ENCODE results near the gene HELZ.
"Not testable (repeated sequence)": the region's sequence is repeated elsewhere in the genome, so short reads cannot be mapped to it uniquely, and the experiment has no call there.

Gene HELZ

GRCh38 chr17:67050471-67051154 is 194.4 kb downstream of the HELZ start:
- no peak for DNase-seq (ENCODE audit: low read depth in 2 of 2)

DNA sequence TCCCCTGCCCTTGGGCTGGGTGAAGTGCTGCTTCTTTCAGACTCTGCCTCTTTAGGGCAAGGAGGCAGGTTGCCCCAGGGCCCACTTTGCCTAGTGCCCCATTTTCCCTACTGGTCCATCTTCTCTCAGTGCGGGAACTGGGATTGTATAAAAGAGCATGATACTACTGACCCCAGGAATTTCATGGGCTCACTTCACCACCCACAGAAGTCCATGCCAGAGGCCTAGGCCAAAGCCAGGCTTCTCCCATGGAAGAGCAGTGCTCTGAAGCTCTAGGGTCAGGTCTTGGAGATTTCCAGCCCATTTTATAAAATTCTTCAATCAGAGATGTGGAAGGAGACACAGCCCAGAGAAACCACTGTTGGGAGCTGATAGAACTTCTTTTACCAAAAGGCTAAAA is 194.9 kb downstream of the HELZ start:
- DNase-seq (ENCODE audit: low read depth in 2 of 2) = no peak

- no peak for DNase-seq (ENCODE audit: low read depth in 2 of 2)
Measured at GRCh38 chr17:67049025-67049739, 195.8 kb downstream of the HELZ start.

DNA sequence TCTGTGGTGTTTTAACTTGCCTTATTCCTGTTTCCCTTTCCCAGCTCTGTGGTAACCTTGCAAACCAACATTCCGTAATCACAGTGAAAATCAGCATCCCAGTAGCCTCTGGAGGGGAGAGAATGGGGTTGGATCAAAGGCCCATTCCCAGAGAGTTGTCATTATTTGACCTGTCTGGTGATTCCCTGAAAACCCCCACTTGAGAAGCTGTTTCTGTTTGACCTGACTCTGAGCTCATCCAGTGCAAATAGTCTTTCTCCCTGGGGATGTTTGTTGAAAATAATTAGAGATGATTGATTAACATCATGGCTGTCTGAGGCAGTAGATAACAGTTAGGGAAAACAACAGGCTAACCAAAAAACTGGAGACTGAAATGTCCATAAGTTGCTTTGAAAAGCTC is 197.6 kb downstream of the HELZ start:
- DNase-seq (ENCODE audit: low read depth in 2 of 2) = no peak

GRCh38 chr17:67046398-67046797 is 198.6 kb downstream of the HELZ start:
- DNase-seq (ENCODE audit: low read depth in 2 of 2) = no peak

- no peak for DNase-seq (ENCODE audit: low read depth in 2 of 2)
Measured at GRCh38 chr17:67044940-67045339, 200.1 kb downstream of the HELZ start.

GRCh38 chr17:67044016-67044772 is 200.8 kb downstream of the HELZ start, which contains the start of gene CACNG1:
Gene CACNG1 (plus strand): TSS chr17:67044554. CDS start chr17:67044661, 107 bp downstream.
- no peak for DNase-seq (ENCODE audit: low read depth in 2 of 2)

DNA sequence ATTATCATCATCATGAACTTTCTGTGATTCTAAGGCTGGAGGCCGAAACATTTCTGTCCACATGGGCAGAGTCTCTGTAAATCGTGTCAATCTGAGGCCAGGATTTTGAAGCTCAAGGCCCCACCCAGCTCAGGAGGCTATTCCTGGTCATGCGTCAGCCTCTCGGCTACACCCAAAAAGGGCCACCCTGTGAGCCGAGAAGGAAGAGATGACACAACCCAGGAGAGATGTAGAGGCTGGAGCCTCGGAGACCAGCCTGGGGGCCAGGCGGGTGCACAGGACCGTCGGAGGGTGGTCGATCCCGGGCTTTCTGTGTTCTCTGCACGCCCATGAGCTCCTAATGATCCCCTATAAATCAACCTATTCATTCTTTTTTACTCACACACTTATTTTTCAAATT is 201.7 kb downstream of the HELZ start:
- no peak for DNase-seq (ENCODE audit: low read depth in 2 of 2)

GRCh38 chr17:67041941-67042899 is 202.8 kb downstream of the HELZ start:
- no peak for DNase-seq (ENCODE audit: low read depth in 2 of 2)

- DNase-seq (ENCODE audit: low read depth in 2 of 2) = no peak
Measured at GRCh38 chr17:67041531-67041930, 203.5 kb downstream of the HELZ start.

GRCh38 chr17:67041119-67041518 is 203.9 kb downstream of the HELZ start:
- DNase-seq (ENCODE audit: low read depth in 2 of 2) = not testable (repeated sequence)

DNA sequence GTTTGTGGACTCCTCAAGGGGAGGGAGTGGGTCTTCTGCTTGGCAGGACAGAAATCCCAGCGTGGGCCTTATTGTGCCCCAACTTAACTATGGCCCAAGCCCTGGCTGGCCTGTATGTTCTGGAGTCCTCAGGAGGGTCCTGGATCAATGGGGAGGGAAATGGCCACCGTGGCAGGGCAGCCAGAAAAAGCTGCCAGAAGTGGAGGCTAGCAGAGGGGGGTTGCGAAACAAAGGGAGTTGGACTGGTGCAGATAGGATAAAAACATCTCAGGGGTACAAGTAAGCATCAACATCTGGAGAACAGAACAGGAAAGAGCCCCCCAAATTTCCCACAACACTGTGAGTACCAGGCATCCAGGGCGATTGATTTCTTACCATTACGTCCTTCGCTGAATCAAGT is 204.3 kb downstream of the HELZ start:
- DNase-seq (ENCODE audit: low read depth in 2 of 2) = no peak

- DNase-seq (ENCODE audit: low read depth in 2 of 2) = no peak
Measured at GRCh38 chr17:67038861-67039365, 206.1 kb downstream of the HELZ start.

DNA sequence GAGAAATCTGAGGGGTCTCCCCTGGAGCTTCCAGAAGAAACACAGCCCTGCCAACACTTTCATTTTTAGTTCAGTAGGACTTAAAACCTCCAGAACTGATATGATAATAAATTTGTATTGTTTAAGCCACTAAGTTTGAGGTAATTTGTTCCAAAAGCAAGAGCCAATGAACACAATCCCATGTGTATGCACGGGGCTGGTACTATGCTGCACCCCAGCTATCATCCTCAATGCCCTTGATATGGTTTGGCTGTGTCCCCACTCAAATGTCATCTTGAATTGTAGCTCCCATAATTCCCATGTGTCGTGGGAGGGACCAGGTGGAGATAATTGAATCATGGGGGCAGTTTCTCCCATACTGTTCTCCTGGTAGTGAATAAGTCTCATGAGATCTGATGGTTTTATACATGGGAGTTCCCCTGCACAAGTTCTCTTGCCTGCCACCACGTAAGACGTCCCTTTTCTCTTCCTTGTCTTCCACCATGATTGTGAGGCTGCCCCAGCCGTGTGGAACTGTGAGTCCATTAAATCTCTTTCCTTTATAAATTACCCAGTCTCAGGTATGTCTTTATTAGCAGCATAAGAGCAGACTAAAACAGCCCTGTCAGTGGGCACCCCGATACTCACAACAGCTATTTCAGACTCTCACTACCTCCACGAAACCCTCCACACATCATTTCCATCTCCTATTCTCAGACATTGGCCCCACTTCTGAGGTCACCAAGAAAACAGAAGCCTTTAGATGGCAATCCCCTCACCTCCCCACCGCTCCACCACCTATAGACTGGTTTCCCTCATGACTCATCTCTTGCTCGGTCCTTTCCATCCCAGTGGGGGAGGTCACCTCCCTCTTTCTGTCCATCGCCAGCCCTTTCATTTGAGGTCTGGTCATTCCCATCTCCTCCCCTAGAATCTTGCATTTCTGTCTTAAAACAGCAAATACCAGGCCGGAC is 209.6 kb downstream of the HELZ start:
- no peak for DNase-seq (ENCODE audit: low read depth in 2 of 2)

GRCh38 chr17:67033613-67034012 is 211.4 kb downstream of the HELZ start:
- no peak for DNase-seq (ENCODE audit: low read depth in 2 of 2)

GRCh38 chr17:67032985-67033384 is 212.0 kb downstream of the HELZ start:
- no peak for DNase-seq (ENCODE audit: low read depth in 2 of 2)

- DNase-seq (ENCODE audit: low read depth in 2 of 2) = no peak
Measured at GRCh38 chr17:67032382-67032781, 212.6 kb downstream of the HELZ start.

DNA sequence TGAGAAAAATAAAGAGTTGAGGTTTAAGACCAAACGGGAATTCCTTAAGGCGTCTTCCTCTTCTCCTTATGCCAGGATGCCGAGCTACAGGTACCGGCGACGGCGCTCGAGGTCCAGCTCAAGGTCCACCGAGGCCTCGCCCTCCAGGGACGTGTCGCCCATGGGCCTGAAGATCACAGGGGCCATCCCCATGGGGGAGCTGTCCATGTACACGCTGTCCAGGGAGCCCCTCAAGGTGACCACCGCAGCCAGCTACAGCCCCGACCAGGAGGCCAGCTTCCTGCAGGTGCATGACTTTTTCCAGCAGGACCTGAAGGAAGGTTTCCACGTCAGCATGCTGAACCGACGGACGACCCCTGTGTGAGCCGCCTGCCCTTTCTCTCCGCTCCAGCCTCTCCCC is 214.4 kb downstream of the HELZ start:
- no peak for DNase-seq (ENCODE audit: low read depth in 2 of 2)

- no peak for DNase-seq (ENCODE audit: low read depth in 2 of 2)
Measured at GRCh38 chr17:67027031-67027628, 217.9 kb downstream of the HELZ start.

DNA sequence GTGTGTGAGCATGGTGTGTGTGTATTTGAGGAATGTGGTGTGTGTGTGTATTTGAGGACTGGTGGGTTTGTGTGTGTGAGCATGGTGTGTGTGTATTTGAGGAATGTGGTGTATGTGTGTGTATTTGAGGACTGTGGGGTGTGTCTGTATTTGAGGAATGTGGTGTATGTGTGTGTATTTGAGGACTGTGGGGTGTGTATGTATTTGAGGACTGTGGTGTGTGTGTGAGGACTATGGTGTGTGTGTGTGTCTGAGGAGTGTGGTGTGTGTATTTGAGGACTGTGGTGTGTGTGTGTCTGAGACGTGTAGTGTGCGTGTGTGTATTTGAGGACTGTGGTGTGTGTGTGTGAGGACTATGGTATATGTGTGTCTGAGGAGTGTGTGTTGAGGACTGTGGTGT is 218.7 kb downstream of the HELZ start:
- no peak for DNase-seq (ENCODE audit: low read depth in 2 of 2)

Measured in stimulated activated CD4-positive, alpha-beta T cell treated with anti-CD3 and anti-CD28 coated beads, Interleukin-15, amount 100 ng/mL, for 48 hours (primary cell).